Neural cell (in vitro differentiated cells): ENCODE measurements around the gene OPRM1. TPM values are rescaled to one million over a fixed set of nuclear protein-coding genes. Genes with fewer than 3 reads are reported as not detected.

Source experiments
- H2AFZ ChIP-seq: fragments of 200-600, 300-800 bp; sonication (generic), shearing (Covaris generic); 2 replicates; pipeline ENCODE4 v1.6.0; 2014; ENCODE audit warnings: low read depth, mild to moderate bottlenecking, antibody characterized with exemption, low read length, moderate library complexity
- H3F3A ChIP-seq: fragments of 200-600 bp; shearing (Covaris generic); 2 replicates; pipeline ENCODE4 v1.6.1; 2016; ENCODE audit warnings: mild to moderate bottlenecking, moderate library complexity, mixed read lengths, antibody characterized with exemption, low read length; ENCODE audit not compliant: insufficient read depth, poor library complexity, severe bottlenecking
- H3K27ac ChIP-seq: fragments of 200-600, 300-800 bp; sonication (generic), shearing (Covaris generic); 2 replicates; pipeline ENCODE4 v1.5.1; 2014; ENCODE audit warnings: mild to moderate bottlenecking, low read length, moderate library complexity
- H3K27me3 ChIP-seq: fragments of 300-800, 200-600 bp; sonication (generic), shearing (Covaris generic); 2 replicates; pipeline ENCODE4 v1.6.0; 2014; ENCODE audit warnings: mild to moderate bottlenecking, low read depth, low read length, moderate library complexity; ENCODE audit not compliant: insufficient read depth
- H3K36me3 ChIP-seq: fragments of 300-800, 200-600 bp; sonication (generic), shearing (Covaris generic); 2 replicates; pipeline ENCODE4 v1.5.1; 2014; ENCODE audit warnings: mild to moderate bottlenecking, antibody characterized with exemption, low read length, moderate library complexity; ENCODE audit not compliant: insufficient read depth
- H3K4me2 ChIP-seq: fragments of 300-800, 200-600 bp; sonication (generic), shearing (Covaris generic); 2 replicates; pipeline ENCODE4 v1.6.0; 2014; ENCODE audit warnings: mild to moderate bottlenecking, low read length
- H3K4me3 ChIP-seq: fragments of 300-800, 200-600 bp; sonication (generic), shearing (Covaris generic); 2 replicates; pipeline ENCODE4 v1.5.1; 2014; ENCODE audit warnings: mild to moderate bottlenecking, low read length, moderate library complexity
- H3K79me2 ChIP-seq: fragments of 200-600 bp; shearing (Covaris generic); replicated peaks from 2 replicates; pipeline ENCODE4 v1.6.0; 2014; ENCODE audit warnings: mild to moderate bottlenecking, low read length, moderate library complexity; ENCODE audit not compliant: insufficient read depth
- H3K9ac ChIP-seq: fragments of 300-800, 200-600 bp; sonication (generic), shearing (Covaris generic); 2 replicates; pipeline ENCODE4 v1.6.1; 2016; ENCODE audit warnings: mild to moderate bottlenecking, low read length, mixed read lengths
- H3K9me2 ChIP-seq: fragments of 200-600 bp; shearing (Covaris generic); 2 replicates; pipeline ENCODE4 v1.6.1; 2016; ENCODE audit warnings: mild to moderate bottlenecking, low read length, mixed read lengths; ENCODE audit not compliant: insufficient read depth
- H3K9me3 ChIP-seq: fragments of 200-600, 300-800 bp; sonication (generic), shearing (Covaris generic); 2 replicates; pipeline ENCODE4 v1.6.1; 2016; ENCODE audit warnings: mild to moderate bottlenecking, mixed run types, low read length, moderate library complexity, mixed read lengths
- H4K20me1 ChIP-seq: fragments of 200-600 bp; shearing (Covaris generic); 2 replicates; pipeline ENCODE4 v1.6.1; 2016; ENCODE audit warnings: mild to moderate bottlenecking, mixed run types; ENCODE audit not compliant: insufficient read depth
- EP300 ChIP-seq: fragments of 450-650 bp; conservative IDR thresholded peaks from 2 replicates; pipeline ENCODE4 v1.6.1; 2014; ENCODE audit warnings: antibody characterized with exemption, mild to moderate bottlenecking, moderate library complexity; ENCODE audit not compliant: poor library complexity, severe bottlenecking
- EZH2 ChIP-seq: fragments of 200-600, 300-800 bp; shearing (Covaris generic), sonication (generic); IDR thresholded peaks from 2 replicates; pipeline ENCODE4 v1.6.1; 2014; ENCODE audit warnings: antibody characterized with exemption, low read length, borderline replicate concordance, mild to moderate bottlenecking; ENCODE audit not compliant: insufficient read depth, poor library complexity, severe bottlenecking
- MXI1 ChIP-seq: fragments of 450-650 bp; conservative IDR thresholded peaks from 2 replicates; pipeline ENCODE4 v1.6.1; 2014; ENCODE audit warnings: antibody characterized with exemption, mild to moderate bottlenecking; ENCODE audit not compliant: poor library complexity, severe bottlenecking
- POLR2AphosphoS5 ChIP-seq: IDR thresholded peaks from 2 replicates; pipeline ENCODE4 v1.6.1; 2012
- RAD21 ChIP-seq: fragments of 450-650 bp; conservative IDR thresholded peaks from 2 replicates; pipeline ENCODE4 v1.6.1; 2014; ENCODE audit warnings: antibody characterized with exemption, mild to moderate bottlenecking, moderate library complexity
- SMC3 ChIP-seq: fragments of 450-650 bp; conservative IDR thresholded peaks from 2 replicates; pipeline ENCODE4 v1.6.1; 2014; ENCODE audit warnings: antibody characterized with exemption, mild to moderate bottlenecking, moderate library complexity; ENCODE audit not compliant: poor library complexity
- TAF1 ChIP-seq: IDR thresholded peaks from 2 replicates; pipeline ENCODE4 v1.6.1; 2012; ENCODE audit warnings: low read depth
- polyA plus RNA-seq: library from polyadenylated mRNA; depleted of rRNA; stranded (reverse); fragments of >200 nt; gene quantifications from 2 replicates; pipeline ENCODE4 v1.2.3, GENCODE V29; 2014
- TF ChIP-seq, protein P1 (sequence below): fragments of 450-650 bp; IDR thresholded peaks from 2 replicates; pipeline ENCODE4 v1.5.1; 2014; ENCODE audit warnings: antibody characterized with exemption, mild to moderate bottlenecking, moderate library complexity; ENCODE audit not compliant: poor library complexity, severe bottlenecking
- TF ChIP-seq, protein P2 (sequence below): IDR thresholded peaks from 2 replicates; pipeline ENCODE4 v1.6.1; 2012; ENCODE audit warnings: borderline replicate concordance

The OPRM1 gene
- polyA plus RNA-seq, 1 donor from 2014 or later, result 1.5 TPM

DNA sequence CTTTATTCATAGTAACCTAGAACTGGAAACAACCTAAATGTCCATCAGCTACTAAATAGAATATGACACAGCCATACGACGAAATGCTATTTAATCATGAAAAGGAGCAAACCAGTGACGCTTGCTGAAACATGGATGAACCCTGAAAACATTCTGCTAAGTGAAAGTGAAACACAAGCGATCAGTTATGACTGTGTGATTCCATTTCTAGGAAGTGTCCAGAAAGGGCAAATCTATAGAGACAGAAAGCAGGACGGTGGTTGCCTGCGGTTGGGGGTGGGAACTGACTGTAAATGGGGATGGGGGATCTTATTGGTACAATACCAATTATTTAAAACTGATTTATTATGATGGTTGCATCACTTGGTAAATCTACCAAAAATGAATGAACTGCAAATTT lies 190.7 kb downstream of the OPRM1 start:
- H3K36me3 ChIP-seq, result no peaks in the 10 kb centered on the region
- TF ChIP-seq SMC3 (no peak), EP300 (no peak), MXI1 (no peak)

DNA sequence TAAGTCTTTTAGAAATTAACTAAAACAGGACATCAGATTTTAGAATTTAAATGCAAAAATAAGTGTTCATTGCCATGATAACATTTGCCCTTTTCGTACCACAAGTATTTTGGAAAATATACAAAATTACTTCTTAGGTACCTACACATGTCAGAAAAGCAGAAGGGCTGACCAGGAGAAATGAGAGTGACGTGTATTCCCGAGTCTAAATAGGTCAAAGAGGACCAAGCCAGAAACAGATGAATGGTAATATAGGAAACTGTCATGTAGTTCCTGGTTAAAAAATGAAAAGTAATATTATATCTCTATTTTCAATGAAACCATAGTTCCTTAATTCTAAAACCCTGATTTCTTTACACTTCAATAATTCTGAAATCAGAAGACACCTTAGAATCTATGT lies 191.4 kb downstream of the OPRM1 start:
- H3F3A ChIP-seq, result no peaks in the 10 kb centered on the region
- no peak overlapping the region for H3K4me2 ChIP-seq
- H3K27ac ChIP-seq, result no peak overlapping the region
- TF ChIP-seq SMC3, result no peak
- TF ChIP-seq, protein P1, sequence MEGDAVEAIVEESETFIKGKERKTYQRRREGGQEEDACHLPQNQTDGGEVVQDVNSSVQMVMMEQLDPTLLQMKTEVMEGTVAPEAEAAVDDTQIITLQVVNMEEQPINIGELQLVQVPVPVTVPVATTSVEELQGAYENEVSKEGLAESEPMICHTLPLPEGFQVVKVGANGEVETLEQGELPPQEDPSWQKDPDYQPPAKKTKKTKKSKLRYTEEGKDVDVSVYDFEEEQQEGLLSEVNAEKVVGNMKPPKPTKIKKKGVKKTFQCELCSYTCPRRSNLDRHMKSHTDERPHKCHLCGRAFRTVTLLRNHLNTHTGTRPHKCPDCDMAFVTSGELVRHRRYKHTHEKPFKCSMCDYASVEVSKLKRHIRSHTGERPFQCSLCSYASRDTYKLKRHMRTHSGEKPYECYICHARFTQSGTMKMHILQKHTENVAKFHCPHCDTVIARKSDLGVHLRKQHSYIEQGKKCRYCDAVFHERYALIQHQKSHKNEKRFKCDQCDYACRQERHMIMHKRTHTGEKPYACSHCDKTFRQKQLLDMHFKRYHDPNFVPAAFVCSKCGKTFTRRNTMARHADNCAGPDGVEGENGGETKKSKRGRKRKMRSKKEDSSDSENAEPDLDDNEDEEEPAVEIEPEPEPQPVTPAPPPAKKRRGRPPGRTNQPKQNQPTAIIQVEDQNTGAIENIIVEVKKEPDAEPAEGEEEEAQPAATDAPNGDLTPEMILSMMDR, result no peak
- no peak for TF ChIP-seq EZH2
- TF ChIP-seq, protein P2, sequence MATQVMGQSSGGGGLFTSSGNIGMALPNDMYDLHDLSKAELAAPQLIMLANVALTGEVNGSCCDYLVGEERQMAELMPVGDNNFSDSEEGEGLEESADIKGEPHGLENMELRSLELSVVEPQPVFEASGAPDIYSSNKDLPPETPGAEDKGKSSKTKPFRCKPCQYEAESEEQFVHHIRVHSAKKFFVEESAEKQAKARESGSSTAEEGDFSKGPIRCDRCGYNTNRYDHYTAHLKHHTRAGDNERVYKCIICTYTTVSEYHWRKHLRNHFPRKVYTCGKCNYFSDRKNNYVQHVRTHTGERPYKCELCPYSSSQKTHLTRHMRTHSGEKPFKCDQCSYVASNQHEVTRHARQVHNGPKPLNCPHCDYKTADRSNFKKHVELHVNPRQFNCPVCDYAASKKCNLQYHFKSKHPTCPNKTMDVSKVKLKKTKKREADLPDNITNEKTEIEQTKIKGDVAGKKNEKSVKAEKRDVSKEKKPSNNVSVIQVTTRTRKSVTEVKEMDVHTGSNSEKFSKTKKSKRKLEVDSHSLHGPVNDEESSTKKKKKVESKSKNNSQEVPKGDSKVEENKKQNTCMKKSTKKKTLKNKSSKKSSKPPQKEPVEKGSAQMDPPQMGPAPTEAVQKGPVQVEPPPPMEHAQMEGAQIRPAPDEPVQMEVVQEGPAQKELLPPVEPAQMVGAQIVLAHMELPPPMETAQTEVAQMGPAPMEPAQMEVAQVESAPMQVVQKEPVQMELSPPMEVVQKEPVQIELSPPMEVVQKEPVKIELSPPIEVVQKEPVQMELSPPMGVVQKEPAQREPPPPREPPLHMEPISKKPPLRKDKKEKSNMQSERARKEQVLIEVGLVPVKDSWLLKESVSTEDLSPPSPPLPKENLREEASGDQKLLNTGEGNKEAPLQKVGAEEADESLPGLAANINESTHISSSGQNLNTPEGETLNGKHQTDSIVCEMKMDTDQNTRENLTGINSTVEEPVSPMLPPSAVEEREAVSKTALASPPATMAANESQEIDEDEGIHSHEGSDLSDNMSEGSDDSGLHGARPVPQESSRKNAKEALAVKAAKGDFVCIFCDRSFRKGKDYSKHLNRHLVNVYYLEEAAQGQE, result no peak
- TF ChIP-seq MXI1, result no peak
- TF ChIP-seq POLR2AphosphoS5, result no peak
- TF ChIP-seq EP300, result no peak
- no peak for TF ChIP-seq RAD21
- no peak for TF ChIP-seq TAF1
- H3K36me3 ChIP-seq, result no peaks in the 10 kb centered on the region
- H2AFZ ChIP-seq, result no peak overlapping the region
- H3K4me3 ChIP-seq, result no peak overlapping the region
- no peaks in the 10 kb centered on the region for H3K79me2 ChIP-seq
- no peaks in the 10 kb centered on the region for H3K27me3 ChIP-seq
- H3K9ac ChIP-seq, result no peak overlapping the region
- H3K9me3 ChIP-seq, result no peaks in the 10 kb centered on the region
- no peaks in the 10 kb centered on the region for H4K20me1 ChIP-seq
- H3K9me2 ChIP-seq, result no peaks in the 10 kb centered on the region

More for the DNA sequence above, 190.7 kb downstream of the OPRM1 start:
- no peaks in the 10 kb centered on the region for H3K27me3 ChIP-seq
- no peaks in the 10 kb centered on the region for H4K20me1 ChIP-seq
- H2AFZ ChIP-seq, result no peak overlapping the region
- no peaks in the 10 kb centered on the region for H3K79me2 ChIP-seq
- H3K9me2 ChIP-seq, result no peaks in the 10 kb centered on the region
- H3K9me3 ChIP-seq, result no peaks in the 10 kb centered on the region
- H3F3A ChIP-seq, result no peaks in the 10 kb centered on the region
- H3K4me3 ChIP-seq, result no peak overlapping the region
- H3K4me2 ChIP-seq, result no peak overlapping the region
- H3K27ac ChIP-seq, result no peak overlapping the region
- no peak overlapping the region for H3K9ac ChIP-seq
